Body of pancreas (tissue), 4 donors: ENCODE measurements around the gene CCDC87.

Source experiments
- POLR2A ChIP-seq, 3 donors: fragments of 450-650 bp; IDR thresholded peaks; one replicate each; pipeline ENCODE4 v1.6.1; 2016; ENCODE audit warnings: antibody characterized with exemption in 3 of 3, mild to moderate bottlenecking in 2 of 3
- TF ChIP-seq, protein P1 (sequence below), 7 experiments: fragments of 450-650 bp in 4 of 7; fragments of 200-600 bp in 3 of 7; sonication (generic) in 3 of 7; IDR thresholded peaks; one replicate each; pipeline ENCODE4 v1.5.1; 2016 to 2019; ENCODE audit warnings: antibody characterized with exemption in 7 of 7

DNA sequence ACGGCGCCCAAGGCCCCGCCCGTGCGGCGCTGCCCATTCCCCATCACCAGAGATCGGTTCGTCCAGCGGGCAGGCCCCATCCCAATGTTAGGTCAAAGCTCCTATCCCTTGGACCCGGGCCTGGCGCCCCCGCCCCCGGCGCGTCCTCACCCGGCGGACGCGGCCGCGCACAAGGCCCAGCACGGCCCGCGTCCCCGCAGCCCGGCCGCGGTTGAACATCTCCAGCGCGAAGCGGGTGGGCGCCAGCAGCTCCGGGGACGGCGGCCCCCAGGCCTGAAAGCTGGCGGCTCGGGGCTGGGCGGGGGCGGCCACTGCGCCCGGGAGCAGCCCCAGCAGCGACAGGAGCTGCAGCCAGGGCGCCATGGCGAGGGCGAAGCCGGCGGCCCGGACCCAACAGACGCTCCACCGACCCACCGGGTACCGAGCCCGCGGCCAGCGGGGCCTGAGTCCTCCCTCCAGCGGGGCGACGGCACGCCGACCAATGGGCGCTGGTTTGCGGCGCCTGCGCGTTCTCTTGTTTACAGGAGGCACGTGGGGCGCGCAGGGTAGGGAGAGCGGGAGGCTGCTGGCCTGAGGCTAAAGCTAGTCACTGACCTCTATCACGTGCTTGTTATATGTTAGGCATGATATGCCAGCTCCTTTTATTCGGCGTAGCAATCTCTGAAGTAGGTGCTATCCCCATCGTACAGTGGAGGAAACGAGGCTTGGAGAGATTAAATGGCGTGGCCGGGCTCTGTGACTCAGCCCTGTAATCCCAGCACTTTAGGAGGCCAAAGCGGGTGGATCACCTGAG, 24.5 kb downstream of the CCDC87 start, which contains the start of gene CTSF:
- TF ChIP-seq, protein P1, sequence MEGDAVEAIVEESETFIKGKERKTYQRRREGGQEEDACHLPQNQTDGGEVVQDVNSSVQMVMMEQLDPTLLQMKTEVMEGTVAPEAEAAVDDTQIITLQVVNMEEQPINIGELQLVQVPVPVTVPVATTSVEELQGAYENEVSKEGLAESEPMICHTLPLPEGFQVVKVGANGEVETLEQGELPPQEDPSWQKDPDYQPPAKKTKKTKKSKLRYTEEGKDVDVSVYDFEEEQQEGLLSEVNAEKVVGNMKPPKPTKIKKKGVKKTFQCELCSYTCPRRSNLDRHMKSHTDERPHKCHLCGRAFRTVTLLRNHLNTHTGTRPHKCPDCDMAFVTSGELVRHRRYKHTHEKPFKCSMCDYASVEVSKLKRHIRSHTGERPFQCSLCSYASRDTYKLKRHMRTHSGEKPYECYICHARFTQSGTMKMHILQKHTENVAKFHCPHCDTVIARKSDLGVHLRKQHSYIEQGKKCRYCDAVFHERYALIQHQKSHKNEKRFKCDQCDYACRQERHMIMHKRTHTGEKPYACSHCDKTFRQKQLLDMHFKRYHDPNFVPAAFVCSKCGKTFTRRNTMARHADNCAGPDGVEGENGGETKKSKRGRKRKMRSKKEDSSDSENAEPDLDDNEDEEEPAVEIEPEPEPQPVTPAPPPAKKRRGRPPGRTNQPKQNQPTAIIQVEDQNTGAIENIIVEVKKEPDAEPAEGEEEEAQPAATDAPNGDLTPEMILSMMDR (IDR thresholded peaks at IDR 0.05): no peak
- peak in 2 of 3 donors; percentile 37 to 39 for TF ChIP-seq POLR2A (IDR thresholded peaks at IDR 0.05)
